IMR-90 (cell line): ENCODE measurements around the gene TSC1. TPM values are rescaled to one million over a fixed set of nuclear protein-coding genes. Genes with fewer than 3 reads are reported as not detected.

Source experiments
- ATAC-seq: fragments of 200-7000 bp; cut with Tn5 transposase; 2 replicates; pipeline ENCODE4 v1.9.1; 2020; ENCODE audit warnings: low read depth, mild to moderate bottlenecking, moderate library complexity
- BruUV-seq: library from RNA; stranded (reverse); fragments of 400-500 nt; replicated peaks from 2 replicates; lab custom pipeline; 2021; lab: Mats Ljungman, UMichigan
- CTCF ChIA-PET: fragments of 300-600 bp; formaldehyde crosslinking; extraction: SDS; loops from one replicate; lab custom pipeline; 2021; ENCODE audit warnings: antibody characterized with exemption; lab: Yijun Ruan, JAX
- POLR2A ChIA-PET: fragments of 300-600 bp; sonication (Branson Sonifier 250); formaldehyde crosslinking; loops from one replicate; lab custom pipeline; 2022; ENCODE audit warnings: antibody characterized with exemption; ENCODE audit not compliant: unreplicated experiment; lab: Charles Lee
- DNase-seq: peaks from one replicate; pipeline ENCODE4 v3.0.0; 2013
- H2AFZ ChIP-seq: replicated peaks from 2 replicates; pipeline ENCODE3; 2013; ENCODE audit warnings: low read length, mild to moderate bottlenecking; ENCODE audit not compliant: poor library complexity
- H2AK5ac ChIP-seq: 2 replicates; pipeline ENCODE4 v1.6.1; 2013; ENCODE audit warnings: low read depth, low read length, inconsistent platforms
- H2AK9ac ChIP-seq: replicated peaks from 2 replicates; pipeline ENCODE3; 2013; ENCODE audit warnings: mild to moderate bottlenecking, low read depth, low read length, moderate library complexity; ENCODE audit not compliant: poor library complexity
- H2BK120ac ChIP-seq: 2 replicates; pipeline ENCODE4 v1.6.1; 2013; ENCODE audit warnings: low read depth, low read length, inconsistent platforms
- H2BK15ac ChIP-seq: 3 replicates; pipeline ENCODE4 v1.6.1; 2013; ENCODE audit warnings: low read depth, low read length, inconsistent platforms
- H2BK20ac ChIP-seq: 2 replicates; pipeline ENCODE4 v1.6.1; 2013; ENCODE audit warnings: low read depth, mild to moderate bottlenecking, inconsistent platforms, low read length, moderate library complexity
- H2BK5ac ChIP-seq: 2 replicates; pipeline ENCODE4 v1.6.1; 2013; ENCODE audit warnings: mild to moderate bottlenecking, low read depth, low read length, inconsistent platforms; ENCODE audit not compliant: poor library complexity, severe bottlenecking
- H3K14ac ChIP-seq: replicated peaks from 2 replicates; pipeline ENCODE4 v1.6.1; 2013; ENCODE audit warnings: low read depth, low read length, inconsistent platforms
- H3K18ac ChIP-seq: 2 replicates; pipeline ENCODE4 v1.6.1; 2013; ENCODE audit warnings: low read depth, low read length, control low read depth
- H3K23ac ChIP-seq: 2 replicates; pipeline ENCODE4 v1.6.1; 2013; ENCODE audit warnings: low read depth, low read length, inconsistent platforms
- H3K27ac ChIP-seq: 2 replicates; pipeline ENCODE4 v1.5.1; 2013; ENCODE audit warnings: mild to moderate bottlenecking, control low read depth, low read length; ENCODE audit not compliant: insufficient read depth
- H3K27me3 ChIP-seq: 2 replicates; pipeline ENCODE4 v1.6.1; 2013; ENCODE audit warnings: low read length; ENCODE audit not compliant: control insufficient read depth, insufficient read depth
- H3K36me3 ChIP-seq: 2 replicates; pipeline ENCODE4 v1.6.1; 2013; ENCODE audit warnings: low read length, mixed read lengths; ENCODE audit not compliant: control insufficient read depth, insufficient read depth
- H3K4ac ChIP-seq: 2 replicates; pipeline ENCODE4 v1.6.1; 2013; ENCODE audit warnings: low read depth, low read length, inconsistent platforms
- H3K4me1 ChIP-seq: 2 replicates; pipeline ENCODE4 v1.6.1; 2013; ENCODE audit warnings: low read length, mixed read lengths; ENCODE audit not compliant: control insufficient read depth, insufficient read depth
- H3K4me2 ChIP-seq: 2 replicates; pipeline ENCODE4 v1.6.1; 2013; ENCODE audit warnings: low read depth, mild to moderate bottlenecking, control low read depth, low read length, moderate library complexity
- H3K4me3 ChIP-seq: 2 replicates; pipeline ENCODE4 v1.5.1; 2013; ENCODE audit warnings: low read depth, mild to moderate bottlenecking, control low read depth, low read length, moderate library complexity; ENCODE audit not compliant: insufficient read depth
- H3K56ac ChIP-seq: 2 replicates; pipeline ENCODE4 v1.6.1; 2013; ENCODE audit warnings: low read length, inconsistent platforms; ENCODE audit not compliant: insufficient read depth; ENCODE audit errors: extremely low read depth
- H3K79me1 ChIP-seq, 2 experiments: 2 replicates each; pipeline ENCODE4 v1.6.1; 2013; ENCODE audit warnings: low read length in 2 of 2, inconsistent platforms in 1 of 2, low read depth in 1 of 2
- H3K9ac ChIP-seq: 2 replicates; pipeline ENCODE4 v1.6.1; 2013; ENCODE audit warnings: low read depth, low read length, control low read depth
- H3K9me1 ChIP-seq: 2 replicates; pipeline ENCODE4 v1.6.1; 2013; ENCODE audit warnings: low read length, inconsistent platforms; ENCODE audit not compliant: insufficient read depth
- H3K9me3 ChIP-seq: 2 replicates; pipeline ENCODE4 v1.6.1; 2013; ENCODE audit warnings: low read length; ENCODE audit not compliant: control insufficient read depth, insufficient read depth
- H4K20me1 ChIP-seq: 2 replicates; pipeline ENCODE4 v1.6.1; 2013; ENCODE audit warnings: low read length, inconsistent platforms; ENCODE audit not compliant: insufficient read depth
- H4K5ac ChIP-seq: 2 replicates; pipeline ENCODE4 v1.6.1; 2013; ENCODE audit warnings: mild to moderate bottlenecking, low read depth, low read length, control low read depth
- H4K8ac ChIP-seq, 2 experiments: 2 replicates each; pipeline ENCODE4 v1.6.1; 2013; ENCODE audit warnings: low read depth in 2 of 2, low read length in 2 of 2, control low read depth in 1 of 2, inconsistent platforms in 1 of 2
- H4K91ac ChIP-seq: 2 replicates; pipeline ENCODE4 v1.6.1; 2013; ENCODE audit warnings: low read depth, low read length, inconsistent platforms; ENCODE audit not compliant: insufficient read depth
- MXI1 ChIP-seq: IDR thresholded peaks from 2 replicates; pipeline ENCODE4 v1.6.1; 2012; ENCODE audit warnings: low read depth, mild to moderate bottlenecking, low read length, moderate library complexity, borderline replicate concordance
- NFE2L2 ChIP-seq: fragments of 150-350 bp; IDR thresholded peaks from 2 replicates; pipeline ENCODE4 v1.6.1; 2016; ENCODE audit warnings: low read depth, mild to moderate bottlenecking, low read length
- USF2 ChIP-seq: fragments of 150-350 bp; IDR thresholded peaks from 2 replicates; pipeline ENCODE4 v1.6.1; 2017; ENCODE audit warnings: mild to moderate bottlenecking, antibody characterized with exemption, low read length, low read depth
- WGBS, 2 experiments: methylation state at CpG; one replicate each; pipeline versions ENCODE4 v1.1.5 to v1.1.7; 2013; ENCODE audit warnings: missing lambda C conversion rate in 2 of 2; ENCODE audit not compliant: insufficient read length in 1 of 2; ENCODE audit errors: extremely low coverage in 2 of 2; 5-methylcytosine and 5-hydroxymethylcytosine counted together
- dilution Hi-C: fragments of 300-500 bp; cut with HindIII; formaldehyde crosslinking; loops from one replicate; pipeline ENCODE4 v1.14.3; 2018; ENCODE audit warnings: low sequenced_read_pairs; ENCODE audit not compliant: unreplicated experiment
- in situ Hi-C: fragments of 300-500 bp; cut with MboI; formaldehyde crosslinking; loops from 3 replicates; pipeline ENCODE4 v1.14.3; 2019; ENCODE audit warnings: low sequenced_read_pairs, inconsistent platforms, mixed read lengths
- intact Hi-C: fragments of 100-400 bp; cut with micrococcal nuclease; formaldehyde crosslinking; loops from 2 replicates; pipeline ENCODE4 v1.10.0; 2022
- polyA plus RNA-seq, 3 experiments: library from polyadenylated mRNA; depleted of rRNA; stranded (reverse); fragments of >200 nt; gene quantifications; 2 replicates each; pipeline ENCODE4 v1.2.3, GENCODE V29; 2012; ENCODE audit warnings: low replicate concordance in 1 of 3
- total RNA-seq: library from RNA; depleted of rRNA; stranded (reverse); fragments of >200 nt; gene quantifications from 2 replicates; pipeline ENCODE4 v1.2.3, GENCODE V29; 2012

Gene TSC1
- total and polyA plus RNA-seq, 2 of the 4 experiments (the other 2 are of a cell fraction), result 25.7 to 56.3 TPM

- Histone ChIP-seq H2BK20ac (no peak overlapping the region), H3K4ac (no peak overlapping the region), H3K18ac (no peak overlapping the region), H3K9me1 (no peaks in the 10 kb centered on the region), H2BK15ac (no peak overlapping the region), H3K79me1 (no peaks in the 10 kb centered on the region), H4K8ac (no peak overlapping the region), H2AFZ (no peak overlapping the region), H3K9ac (no peak overlapping the region), H4K5ac (no peak overlapping the region), H3K4me1 (no peaks in the 10 kb centered on the region), H3K14ac (no peak overlapping the region), H2BK120ac (no peak overlapping the region), H2BK5ac (no peak overlapping the region), H2AK9ac (no peak overlapping the region), H3K4me3 (no peak overlapping the region), H3K9me3 (no peaks in the 10 kb centered on the region), H3K36me3 (no peaks in the 10 kb centered on the region), H3K4me2 (no peak overlapping the region), H3K56ac (no peak overlapping the region), H4K20me1 (no peaks in the 10 kb centered on the region), H3K27me3 (peaks cover 67% of the 10 kb centered on the region), H3K23ac (no peak overlapping the region), H2AK5ac (no peak overlapping the region), H3K27ac (no peak overlapping the region), H4K91ac (no peak overlapping the region)
- TF ChIP-seq USF2 (no peak), MXI1 (no peak), NFE2L2 (no peak)
- intact Hi-C loops (no loop called here), dilution Hi-C loops (no loop called here), in situ Hi-C loops (no loop called here)
- ChIA-PET CTCF (no interaction called here), POLR2A (no interaction called here)
- BruUV-seq, result no TSS peak
- no peak for DNase-seq
- no peak for ATAC-seq
- 58% methylated on average over 5 of the region's 13 CpGs; no CpG with 5 or more reads in 1 of the 2 experiments for WGBS, 2 experiments
Observed at GRCh38 chr9:132986114-132986513, 41.7 kb upstream of the TSC1 start.
